Sigmoid colon (tissue), 7 donors: Measurements from ENCODE around the gene RNF217. TPM values are rescaled to one million over a fixed set of nuclear protein-coding genes. Genes with fewer than 3 reads are reported as not detected.

Source experiments
- DNase-seq: peaks from one replicate; pipeline ENCODE4 v3.0.0-alpha.2; 2019
- H3K27ac ChIP-seq, 4 donors: fragments of 200-600 bp; sonication (generic); one replicate each; pipeline ENCODE4 v1.5.1; 2016 to 2019; ENCODE audit warnings: mild to moderate bottlenecking in 1 of 4
- H3K27me3 ChIP-seq, 3 donors: fragments of 200-600 bp; sonication (generic); one replicate each; pipeline ENCODE4 v1.5.1; 2019; ENCODE audit warnings: mild to moderate bottlenecking in 1 of 3
- H3K36me3 ChIP-seq, 4 donors: fragments of 200-600 bp; sonication (generic); one replicate each; pipeline ENCODE4 v1.5.1; 2016 to 2019
- H3K4me1 ChIP-seq, 4 donors: fragments of 200-600 bp; sonication (generic); one replicate each; pipeline ENCODE4 v1.5.1; 2017 to 2019
- H3K4me3 ChIP-seq, 4 donors: fragments of 200-600 bp; sonication (generic); one replicate each; pipeline ENCODE4 v1.5.1; 2017 to 2019; ENCODE audit warnings: mild to moderate bottlenecking in 2 of 4, moderate library complexity in 1 of 4
- H3K9me3 ChIP-seq, 4 donors: fragments of 200-600 bp in 3 of 4; sonication (generic) in 3 of 4; one replicate each; pipeline versions ENCODE4 v1.5.1 to v1.6.1; 2013 to 2019
- CTCF ChIP-seq, 4 experiments: fragments of 450-650 bp in 3 of 4; fragments of 200-600 bp in 1 of 4; IDR thresholded peaks; one replicate each; pipeline ENCODE4 v1.5.1; 2016 to 2019; ENCODE audit warnings: antibody characterized with exemption in 4 of 4, mild to moderate bottlenecking in 3 of 4, moderate library complexity in 2 of 4
- EP300 ChIP-seq, 4 donors: sonication (generic); formaldehyde crosslinking; IDR thresholded peaks; one replicate each; pipeline ENCODE4 v1.6.1; 2017; ENCODE audit warnings: antibody characterized with exemption in 4 of 4
- POLR2A ChIP-seq, 2 donors: fragments of 450-650 bp; IDR thresholded peaks; one replicate each; pipeline ENCODE4 v1.6.1; 2016; ENCODE audit warnings: antibody characterized with exemption in 2 of 2, mild to moderate bottlenecking in 2 of 2, moderate library complexity in 2 of 2
- POLR2AphosphoS5 ChIP-seq, 4 donors: sonication (generic); formaldehyde crosslinking; IDR thresholded peaks; one replicate each; pipeline ENCODE4 v1.6.1; 2017; ENCODE audit warnings: antibody characterized with exemption in 4 of 4
- WGBS, 2 donors: extraction: QIAGEN DNeasy Blood & Tissue Kit; methylation state at CpG; one replicate each; pipeline ENCODE4 v1.1.7; 2013; 5-methylcytosine and 5-hydroxymethylcytosine counted together
- intact Hi-C: fragments of 100-400 bp; cut with DNase I; formaldehyde crosslinking; loops from one replicate; pipeline ENCODE4 v1.15.1; 2023
- polyA plus RNA-seq, 3 donors: library from polyadenylated mRNA; stranded (reverse); fragments of 200-250 nt; gene quantifications; one replicate each; pipeline ENCODE4 v1.2.3, GENCODE V29; 2013
- total RNA-seq, 4 donors: library from RNA; depleted of rRNA; stranded (reverse); fragments of >200 nt; gene quantifications; one replicate each; pipeline ENCODE4 v1.1.0, GENCODE V29; 2016
- donor health status: healthy with polysubstance abuse.
- donor health status: Bipolar disorder and iron deficiency.
- donor health status: healthy.

Gene RNF217
- total and polyA plus RNA-seq, 7 donors = 1.8 to 55.9 (median 35.7) TPM

- no peak overlapping the region for H3K4me3 ChIP-seq
- H3K4me1 ChIP-seq = no peaks in the 10 kb centered on the region
- no peaks in the 10 kb centered on the region for H3K9me3 ChIP-seq
- no peaks in the 10 kb centered on the region for H3K27me3 ChIP-seq
- no peak for TF ChIP-seq POLR2AphosphoS5 (IDR thresholded peaks at IDR 0.05)
- no peak for TF ChIP-seq CTCF (IDR thresholded peaks at IDR 0.05)
- no peak for TF ChIP-seq EP300 (IDR thresholded peaks at IDR 0.05)
- no peak for TF ChIP-seq POLR2A (IDR thresholded peaks at IDR 0.05)
- H3K36me3 ChIP-seq = no peaks in the 10 kb centered on the region
- DNase-seq = no peak
- intact Hi-C loops = no loop called here
- H3K27ac ChIP-seq = no peak overlapping the region
Observed at GRCh38 chr6:124941259-124941658, 21.0 kb upstream of the RNF217 start.

GRCh38 chr6:124943658-124944057 is 18.6 kb upstream of the RNF217 start:
- H3K27ac ChIP-seq = no peak overlapping the region
- no peaks in the 10 kb centered on the region for H3K27me3 ChIP-seq
- H3K9me3 ChIP-seq = no peaks in the 10 kb centered on the region
- intact Hi-C loops = no loop called here
- no peaks in the 10 kb centered on the region for H3K4me1 ChIP-seq
- TF ChIP-seq EP300 (IDR thresholded peaks at IDR 0.05) = no peak
- no peak for TF ChIP-seq POLR2A (IDR thresholded peaks at IDR 0.05)
- TF ChIP-seq POLR2AphosphoS5 (IDR thresholded peaks at IDR 0.05) = no peak
- TF ChIP-seq CTCF (IDR thresholded peaks at IDR 0.05) = no peak
- H3K4me3 ChIP-seq = no peak overlapping the region
- no peaks in the 10 kb centered on the region for H3K36me3 ChIP-seq
- 87% methylated on average over 1 of the region's 1 CpG for WGBS, 2 donors
- no peak for DNase-seq

- DNase-seq = no peak
- TF ChIP-seq CTCF (IDR thresholded peaks at IDR 0.05) = no peak
- TF ChIP-seq POLR2A (IDR thresholded peaks at IDR 0.05) = no peak
- TF ChIP-seq POLR2AphosphoS5 (IDR thresholded peaks at IDR 0.05) = no peak
- no peak for TF ChIP-seq EP300 (IDR thresholded peaks at IDR 0.05)
- H3K4me3 ChIP-seq = no peak overlapping the region
- no peaks in the 10 kb centered on the region for H3K36me3 ChIP-seq
- H3K9me3 ChIP-seq = no peaks in the 10 kb centered on the region
- no peaks in the 10 kb centered on the region for H3K27me3 ChIP-seq
- no peak overlapping the region for H3K27ac ChIP-seq
- 84 to 90% methylated on average over 2 of the region's 2 CpGs for WGBS, 2 donors
- no peaks in the 10 kb centered on the region for H3K4me1 ChIP-seq
- intact Hi-C loops = no loop called here
Observed at GRCh38 chr6:124947971-124948451, 14.2 kb upstream of the RNF217 start.

- WGBS, 2 donors = 92 to 94% methylated on average over 3 of the region's 3 CpGs
- no peak for DNase-seq
- Histone ChIP-seq H3K27me3 (no peaks in the 10 kb centered on the region), H3K27ac (no peak overlapping the region), H3K4me3 (no peak overlapping the region), H3K36me3 (no peaks in the 10 kb centered on the region), H3K4me1 (peaks cover 0 to under 1% (median 0%) of the 10 kb centered on the region in 4 donors), H3K9me3 (no peaks in the 10 kb centered on the region)
- TF ChIP-seq POLR2AphosphoS5 (IDR thresholded peaks at IDR 0.05) (no peak), CTCF (IDR thresholded peaks at IDR 0.05) (no peak), POLR2A (IDR thresholded peaks at IDR 0.05) (no peak), EP300 (IDR thresholded peaks at IDR 0.05) (no peak)
- intact Hi-C loops = no loop called here
Observed at GRCh38 chr6:124949706-124950105, 12.5 kb upstream of the RNF217 start.

GRCh38 chr6:124953808-124954207 is 8.4 kb upstream of the RNF217 start:
- no peak for TF ChIP-seq CTCF (IDR thresholded peaks at IDR 0.05)
- TF ChIP-seq POLR2A (IDR thresholded peaks at IDR 0.05) = no peak
- TF ChIP-seq POLR2AphosphoS5 (IDR thresholded peaks at IDR 0.05) = no peak
- no peak for TF ChIP-seq EP300 (IDR thresholded peaks at IDR 0.05)
- H3K27ac ChIP-seq = no peak overlapping the region
- no peak overlapping the region for H3K4me3 ChIP-seq
- peaks cover 0 to 11% (median 5%) of the 10 kb centered on the region in 4 donors for H3K4me1 ChIP-seq
- intact Hi-C loops = no loop called here
- WGBS, 2 donors = 94 to 98% methylated on average over 1 of the region's 1 CpG
- DNase-seq = no peak
- H3K9me3 ChIP-seq = no peaks in the 10 kb centered on the region
- H3K36me3 ChIP-seq = no peaks in the 10 kb centered on the region
- no peaks in the 10 kb centered on the region for H3K27me3 ChIP-seq
